CD4-positive, alpha-beta T cell (primary cell): ENCODE results near the gene DCDC1. TPM values are rescaled to one million over a fixed set of nuclear protein-coding genes. Genes with fewer than 3 reads are reported as not detected.
A peak's percentile ranks its signal among the peaks of the same experiment; 100 is the strongest.

ENCODE experiments used
- ATAC-seq: fragments of 200-7000 bp; cut with Tn5 transposase; one replicate; pipeline ENCODE4 v1.10.0; 2022; ENCODE audit warnings: mild to moderate bottlenecking; ENCODE audit not compliant: poor library complexity
- CTCF ChIA-PET: fragments of 350-600 bp; sonication (Branson Sonifier 250); formaldehyde crosslinking; loops from one replicate; lab custom pipeline; 2021; ENCODE audit warnings: antibody characterized with exemption, inconsistent platforms; lab: Charles Lee
- POLR2A ChIA-PET: fragments of 350-600 bp; sonication (Branson Sonifier 250); formaldehyde crosslinking; loops from one replicate; lab custom pipeline; 2021; ENCODE audit warnings: antibody characterized with exemption, inconsistent platforms; lab: Charles Lee
- DNase-seq, 14 experiments: peaks; one replicate each; pipeline ENCODE4 v3.0.0-alpha.2; 2013 to 2020; ENCODE audit warnings: mixed read lengths in 2 of 14
- H3K27ac ChIP-seq, 2 donors: one replicate each; pipeline versions ENCODE4 v1.5.1 to v1.7.0; 2013; ENCODE audit warnings: low read length in 2 of 2, low read depth in 1 of 2, mild to moderate bottlenecking in 1 of 2
- H3K27me3 ChIP-seq, 2 experiments: 1 replicate in 1 of 2; 2 replicates in 1 of 2; pipeline versions ENCODE4 v1.6.1 to v1.7.0; 2013; ENCODE audit warnings: low read length in 2 of 2, control low read depth in 1 of 2, mild to moderate bottlenecking in 1 of 2, moderate library complexity in 1 of 2; ENCODE audit not compliant: insufficient read depth in 2 of 2, control insufficient read depth in 1 of 2
- H3K36me3 ChIP-seq: one replicate; pipeline ENCODE4 v1.6.1; 2013; ENCODE audit warnings: low read length, control low read depth; ENCODE audit not compliant: insufficient read depth
- H3K4me1 ChIP-seq: one replicate; pipeline ENCODE4 v1.6.1; 2013; ENCODE audit warnings: low read length, control low read depth; ENCODE audit not compliant: insufficient read depth
- H3K4me3 ChIP-seq: one replicate; pipeline ENCODE4 v1.5.1; 2013; ENCODE audit warnings: mild to moderate bottlenecking, low read length, moderate library complexity
- H3K9me3 ChIP-seq, 2 experiments: 1 replicate in 1 of 2; 2 replicates in 1 of 2; pipeline versions ENCODE4 v1.6.1 to v1.7.0; 2013; ENCODE audit warnings: low read length in 2 of 2, mild to moderate bottlenecking in 2 of 2, control low read depth in 1 of 2, moderate library complexity in 1 of 2; ENCODE audit not compliant: control insufficient read depth in 1 of 2, insufficient read depth in 1 of 2
- H3K27ac Mint-ChIP-seq: one replicate; pipeline ENCODE4 v1.8.0; 2020; ENCODE audit warnings: mixed read lengths
- H3K27me3 Mint-ChIP-seq: one replicate; pipeline ENCODE4 v1.8.0; 2021; ENCODE audit warnings: mixed read lengths
- H3K36me3 Mint-ChIP-seq: one replicate; pipeline ENCODE4 v1.8.0; 2021; ENCODE audit warnings: low read depth, mixed read lengths
- H3K4me1 Mint-ChIP-seq: one replicate; pipeline ENCODE4 v1.8.0; 2021; ENCODE audit warnings: low read depth, mixed read lengths
- H3K4me3 Mint-ChIP-seq: one replicate; pipeline ENCODE4 v1.8.0; 2020; ENCODE audit warnings: mild to moderate bottlenecking, mixed read lengths
- H3K9me3 Mint-ChIP-seq: one replicate; pipeline ENCODE4 v1.8.0; 2020; ENCODE audit warnings: mixed read lengths
- intact Hi-C, 2 experiments: fragments of 100-400 bp; cut with DNase I in 1 of 2; cut with micrococcal nuclease in 1 of 2; formaldehyde crosslinking; loops; one replicate each; pipeline versions ENCODE4 v1.15.1 to v1.9.0; 2023 to 2025; cut with DNase I, micrococcal nuclease
- total RNA-seq, 174 experiments: library from RNA in 2 of 174; stranded (reverse) in 2 of 174; gene quantifications; one replicate each; pipeline ENCODE4 v1.2.3 and lab custom pipeline; 2021 to 2026
- TF ChIP-seq, protein P1 (sequence below): fragments of 200-600 bp; IDR thresholded peaks from one replicate; pipeline ENCODE4 v1.8.0; 2022; ENCODE audit warnings: antibody characterized with exemption, mild to moderate bottlenecking

DCDC1 gene
- total RNA-seq, 2 experiments from 2014 or later, result 0.11 TPM; not detected in 1

DNA sequence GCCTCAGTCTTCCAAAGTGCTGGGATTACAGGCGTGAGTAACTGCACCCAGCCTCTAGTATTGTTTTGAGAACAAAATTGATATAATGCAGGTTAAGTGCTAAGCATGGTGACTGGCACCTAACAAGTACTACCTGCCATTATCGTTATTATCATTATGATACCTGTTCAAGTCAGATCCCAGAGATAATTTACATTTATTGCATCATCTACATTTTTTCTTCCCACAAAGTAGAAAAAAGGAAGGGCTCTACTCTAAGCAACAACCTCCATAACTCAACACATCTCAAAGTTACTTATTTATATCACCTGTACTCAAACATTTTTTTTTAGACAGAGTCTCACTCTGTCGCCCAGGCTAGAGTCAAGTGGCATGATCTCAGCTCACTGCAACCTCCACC lies 42.1 kb downstream of the DCDC1 start:
- Mint-ChIP-seq H3K36me3 (no peaks in the 10 kb centered on the region), H3K9me3 (no peaks in the 10 kb centered on the region), H3K4me1 (no peaks in the 10 kb centered on the region), H3K4me3 (no peak overlapping the region), H3K27ac (no peak overlapping the region), H3K27me3 (peaks cover 2% of the 10 kb centered on the region)
- Histone ChIP-seq H3K36me3 (no peaks in the 10 kb centered on the region), H3K9me3 (no peaks in the 10 kb centered on the region), H3K4me1 (no peaks in the 10 kb centered on the region), H3K27ac (no peak overlapping the region), H3K27me3 (no peaks in the 10 kb centered on the region), H3K4me3 (no peak overlapping the region)
- DNase-seq, result no peak
- no peak for ATAC-seq
- CTCF ChIA-PET, result no interaction called here
- intact Hi-C loops, result no loop called here
- POLR2A ChIA-PET, result no interaction called here
- TF ChIP-seq, protein P1, sequence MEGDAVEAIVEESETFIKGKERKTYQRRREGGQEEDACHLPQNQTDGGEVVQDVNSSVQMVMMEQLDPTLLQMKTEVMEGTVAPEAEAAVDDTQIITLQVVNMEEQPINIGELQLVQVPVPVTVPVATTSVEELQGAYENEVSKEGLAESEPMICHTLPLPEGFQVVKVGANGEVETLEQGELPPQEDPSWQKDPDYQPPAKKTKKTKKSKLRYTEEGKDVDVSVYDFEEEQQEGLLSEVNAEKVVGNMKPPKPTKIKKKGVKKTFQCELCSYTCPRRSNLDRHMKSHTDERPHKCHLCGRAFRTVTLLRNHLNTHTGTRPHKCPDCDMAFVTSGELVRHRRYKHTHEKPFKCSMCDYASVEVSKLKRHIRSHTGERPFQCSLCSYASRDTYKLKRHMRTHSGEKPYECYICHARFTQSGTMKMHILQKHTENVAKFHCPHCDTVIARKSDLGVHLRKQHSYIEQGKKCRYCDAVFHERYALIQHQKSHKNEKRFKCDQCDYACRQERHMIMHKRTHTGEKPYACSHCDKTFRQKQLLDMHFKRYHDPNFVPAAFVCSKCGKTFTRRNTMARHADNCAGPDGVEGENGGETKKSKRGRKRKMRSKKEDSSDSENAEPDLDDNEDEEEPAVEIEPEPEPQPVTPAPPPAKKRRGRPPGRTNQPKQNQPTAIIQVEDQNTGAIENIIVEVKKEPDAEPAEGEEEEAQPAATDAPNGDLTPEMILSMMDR, result no peak

GRCh38 chr11:31326470-31327148 lies 42.9 kb downstream of the DCDC1 start:
- Mint-ChIP-seq H3K9me3 (no peaks in the 10 kb centered on the region), H3K27me3 (no peaks in the 10 kb centered on the region), H3K36me3 (no peaks in the 10 kb centered on the region), H3K4me3 (no peak overlapping the region), H3K27ac (no peak overlapping the region), H3K4me1 (no peaks in the 10 kb centered on the region)
- POLR2A ChIA-PET, result interaction anchor here (1.0 kb wide), 1 partner anchor 10 kb away, joined by 3 read pairs; no protein-coding TSS in a partner anchor
- Histone ChIP-seq H3K36me3 (no peaks in the 10 kb centered on the region), H3K27me3 (no peaks in the 10 kb centered on the region), H3K4me1 (no peaks in the 10 kb centered on the region), H3K9me3 (no peaks in the 10 kb centered on the region), H3K4me3 (peak overlapping the region; percentile 11), H3K27ac (no peak overlapping the region)
- TF ChIP-seq, protein P1, result no peak
- intact Hi-C loops, result no loop called here
- CTCF ChIA-PET, result no interaction called here
- DNase-seq (peak in 1 of 14 experiments; percentile 15), ATAC-seq (no peak)

DNA sequence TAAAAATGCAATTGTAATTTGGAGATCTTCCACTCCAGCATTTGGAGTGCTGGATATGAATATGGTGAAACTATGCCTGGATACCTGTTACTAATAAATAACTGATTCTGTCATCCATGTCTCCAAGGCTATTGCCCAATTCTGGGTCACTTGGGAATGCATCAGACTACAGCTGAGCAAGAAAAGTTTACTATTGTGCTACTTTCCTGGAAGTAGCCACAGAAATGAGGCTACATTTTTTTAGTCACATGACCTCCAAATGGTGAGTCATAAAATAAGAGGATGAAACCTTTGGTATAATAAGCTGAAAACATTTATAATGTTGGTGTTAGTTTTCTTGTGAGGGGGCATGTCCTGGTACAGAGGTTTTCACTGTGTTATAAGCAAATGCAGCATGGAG lies 44.4 kb downstream of the DCDC1 start:
- ChIA-PET POLR2A (no interaction called here), CTCF (no interaction called here)
- H3K36me3 Mint-ChIP-seq, result no peaks in the 10 kb centered on the region
- DNase-seq, result no peak
- Histone ChIP-seq H3K9me3 (no peaks in the 10 kb centered on the region), H3K36me3 (no peaks in the 10 kb centered on the region), H3K27ac (no peak overlapping the region), H3K4me1 (no peaks in the 10 kb centered on the region), H3K27me3 (no peaks in the 10 kb centered on the region), H3K4me3 (no peak overlapping the region)
- TF ChIP-seq, protein P1, result no peak
- no peaks in the 10 kb centered on the region for H3K4me1 Mint-ChIP-seq
- ATAC-seq, result no peak
- H3K27me3 Mint-ChIP-seq, result no peaks in the 10 kb centered on the region
- no peak overlapping the region for H3K4me3 Mint-ChIP-seq
- intact Hi-C loops, result no loop called here
- no peak overlapping the region for H3K27ac Mint-ChIP-seq
- no peaks in the 10 kb centered on the region for H3K9me3 Mint-ChIP-seq
